K562 (cell line): ENCODE results near the gene FIBP. TPM values are rescaled to one million over a fixed set of nuclear protein-coding genes. Genes with fewer than 3 reads are reported as not detected.
A peak's percentile ranks its signal among the peaks of the same experiment; 100 is the strongest.

Source experiments
- CHCHD3 ChIP-seq: fragments of 250-450 bp; sonication (Bioruptor Pico); IDR thresholded peaks from 2 replicates; pipeline ENCODE4 v2.1.2; 2022; ENCODE audit warnings: mild to moderate bottlenecking
- CSDE1 ChIP-seq, 2 experiments: fragments of 450-650 bp; IDR thresholded peaks; 2 replicates each; pipeline ENCODE4 v1.6.1; 2016; ENCODE audit warnings: mild to moderate bottlenecking in 1 of 2
- DIDO1 ChIP-seq: fragments of 450-650 bp; IDR thresholded peaks from 2 replicates; pipeline ENCODE4 v1.6.1; 2016; ENCODE audit warnings: low read depth, missing biosample characterization, missing genetic modification characterization
- ESRRB ChIP-seq: fragments of 250-450 bp; sonication (Bioruptor Pico); IDR thresholded peaks from 2 replicates; pipeline ENCODE4 v1.5.0; 2020; ENCODE audit warnings: mild to moderate bottlenecking, moderate library complexity, borderline replicate concordance
- MBD1 ChIP-seq: fragments of 250-450 bp; sonication (Bioruptor Pico); IDR thresholded peaks from 2 replicates; pipeline ENCODE4 v1.8.0; 2022; ENCODE audit warnings: inconsistent platforms
- MED1 ChIP-seq: sonication (generic); formaldehyde crosslinking; IDR thresholded peaks from 2 replicates; pipeline ENCODE4 v1.8.1; 2023; ENCODE audit warnings: missing genetic modification reagents, borderline replicate concordance
- MYC ChIP-seq, 2 experiments: fragments of 250-450 bp in 1 of 2; sonication (Bioruptor Pico) in 1 of 2; IDR thresholded peaks; 2 replicates each; pipeline versions ENCODE4 v1.5.1 to v1.6.1; 2012 to 2021; ENCODE audit warnings: low read depth in 2 of 2, borderline replicate concordance in 1 of 2, improper control_type of control experiment in 1 of 2, low read length in 1 of 2, mild to moderate bottlenecking in 1 of 2, moderate library complexity in 1 of 2
- NFRKB ChIP-seq: fragments of 450-650 bp; IDR thresholded peaks from 2 replicates; pipeline ENCODE4 v1.6.1; 2016; ENCODE audit warnings: low read depth
- NR2C2 ChIP-seq, 2 experiments: fragments of 200-800 bp in 1 of 2; sonication (Bioruptor generic) in 1 of 2; sonication (generic) in 1 of 2; formaldehyde crosslinking in 1 of 2; IDR thresholded peaks; 2 replicates each; pipeline versions ENCODE4 v1.6.1 to v1.8.0; 2016 to 2022; ENCODE audit warnings: mild to moderate bottlenecking in 1 of 2, missing compliant biosample characterization in 1 of 2, missing genetic modification characterization in 1 of 2, missing genetic modification reagents in 1 of 2
- PHF20 ChIP-seq: fragments of 450-650 bp; IDR thresholded peaks from 2 replicates; pipeline ENCODE4 v1.6.1; 2018; ENCODE audit not compliant: partially characterized antibody
- PHF21A ChIP-seq: fragments of 450-650 bp; IDR thresholded peaks from 2 replicates; pipeline ENCODE4 v1.6.1; 2017; ENCODE audit warnings: low read depth, borderline replicate concordance
- SMARCA4 ChIP-seq: fragments of 450-650 bp; IDR thresholded peaks from 2 replicates; pipeline ENCODE4 v1.6.1; 2016
- TAF15 ChIP-seq: fragments of 200-400 bp; formaldehyde crosslinking; IDR thresholded peaks from 2 replicates; pipeline ENCODE4 v1.6.1; 2017; ENCODE audit warnings: mild to moderate bottlenecking, low read depth, low read length, moderate library complexity
- ZBTB8A ChIP-seq: fragments of 450-650 bp; IDR thresholded peaks from 2 replicates; pipeline ENCODE4 v1.6.1; 2018; ENCODE audit warnings: mild to moderate bottlenecking, moderate library complexity; ENCODE audit not compliant: partially characterized antibody
- ZNF143 ChIP-seq: sonication (generic); formaldehyde crosslinking; IDR thresholded peaks from 2 replicates; pipeline ENCODE4 v1.9.0; 2022; ENCODE audit warnings: mild to moderate bottlenecking, missing genetic modification reagents
- ZNF224 ChIP-seq: sonication (generic); formaldehyde crosslinking; IDR thresholded peaks from 2 replicates; pipeline ENCODE4 v1.8.0; 2022; ENCODE audit warnings: mild to moderate bottlenecking, missing genetic modification reagents
- ZNF518B ChIP-seq: fragments of 250-450 bp; sonication (Bioruptor Pico); IDR thresholded peaks from 2 replicates; pipeline ENCODE4 v1.5.0; 2021; ENCODE audit warnings: mild to moderate bottlenecking, moderate library complexity
- ZNF584 ChIP-seq: fragments of 200-800 bp; sonication (Bioruptor generic); IDR thresholded peaks from 2 replicates; pipeline ENCODE4 v1.6.1; 2016; ENCODE audit warnings: low read depth, mild to moderate bottlenecking, missing genetic modification characterization, missing compliant biosample characterization
- ZNF639 ChIP-seq, 2 experiments: fragments of 200-800 bp in 1 of 2; sonication (Bioruptor generic) in 1 of 2; sonication (generic) in 1 of 2; formaldehyde crosslinking in 1 of 2; IDR thresholded peaks in 1 of 2; conservative IDR thresholded peaks in 1 of 2; 2 replicates each; pipeline versions ENCODE4 v1.5.0 to v1.6.1; 2016 to 2020; ENCODE audit warnings: missing compliant biosample characterization in 1 of 2, missing genetic modification characterization in 1 of 2, missing genetic modification reagents in 1 of 2
- ZNF766 ChIP-seq: fragments of 200-800 bp; sonication (Bioruptor generic); conservative IDR thresholded peaks from 2 replicates; pipeline ENCODE4 v1.6.1; 2016; ENCODE audit warnings: missing genetic modification characterization, missing compliant biosample characterization
- polyA plus RNA-seq, 8 experiments: library from polyadenylated mRNA; depleted of rRNA in 4 of 8; stranded (reverse) in 5 of 8; unstranded in 3 of 8; fragments of >200 nt; fragmentation: Nextera tagmentation in 2 of 8; fragmentation: Illumina TruSeq in 1 of 8; extraction: Ambion mirVana in 2 of 8; extraction: Trizol in 1 of 8; gene quantifications; 2 replicates each; pipeline versions ENCODE4 v1.2.1 to v1.2.3, GENCODE V29; 2011 to 2014; ENCODE audit warnings: inconsistent platforms in 1 of 8, missing spikeins in 1 of 8
- total RNA-seq, 7 experiments: library from RNA; depleted of rRNA in 6 of 7; stranded (reverse); fragments of >200 nt in 6 of 7; fragmentation: Illumina TruSeq in 2 of 7; extraction: Trizol in 2 of 7; gene quantifications; 2 replicates each; pipeline versions ENCODE4 v1.2.1 to v1.2.3, GENCODE V29; 2011 to 2021; ENCODE audit warnings: low replicate concordance in 1 of 7
- TF ChIP-seq, protein P1 (sequence below): sonication (generic); formaldehyde crosslinking; IDR thresholded peaks from 2 replicates; pipeline ENCODE4 v1.8.0; 2023; ENCODE audit warnings: mild to moderate bottlenecking, missing genetic modification reagents

FIBP gene
- total and polyA plus RNA-seq, 9 of the 15 experiments (the other 6 are each of a cell fraction or from before 2014, with no cell fraction given) = 41.2 to 79.2 (median 48.6) TPM

- TF ChIP-seq NR2C2 (CRISPR knock-in tag; IDR thresholded peaks at IDR 0.05) (no peak), NR2C2 (tag; IDR thresholded peaks at IDR 0.05) (peak; percentile 72), NFRKB (no peak), PHF21A (no peak), CSDE1 (IDR thresholded peaks at IDR 0.05) (no peak), ZNF224 (CRISPR knock-in tag) (no peak), ZNF584 (CRISPR knock-in tag) (no peak), ZNF639 (CRISPR knock-in tag; conservative IDR thresholded peaks at IDR 0.05 in 1 of 2, IDR thresholded peaks at IDR 0.05 in 1 of 2) (no peak), ZBTB8A (no peak), CHCHD3 (no peak), MED1 (CRISPR knock-in tag) (no peak), PHF20 (no peak), DIDO1 (tag) (no peak), MBD1 (no peak), TAF15 (no peak), ZNF766 (CRISPR knock-in tag) (no peak), ZNF143 (CRISPR knock-in tag) (no peak), ESRRB (CRISPR knock-in tag) (no peak), MYC (IDR thresholded peaks at IDR 0.05; ENCODE audit: low read depth, low read length) (0 out of 2 replicates have a peak, but pooled peaks have one; percentile 22), MYC (CRISPR knock-in tag; IDR thresholded peaks at IDR 0.05; ENCODE audit: borderline replicate concordance, low read depth) (no peak), SMARCA4 (peak; percentile 30; the same call in 1 of the 2 replicates), ZNF518B (CRISPR knock-in tag) (no peak)
- TF ChIP-seq, protein P1, sequence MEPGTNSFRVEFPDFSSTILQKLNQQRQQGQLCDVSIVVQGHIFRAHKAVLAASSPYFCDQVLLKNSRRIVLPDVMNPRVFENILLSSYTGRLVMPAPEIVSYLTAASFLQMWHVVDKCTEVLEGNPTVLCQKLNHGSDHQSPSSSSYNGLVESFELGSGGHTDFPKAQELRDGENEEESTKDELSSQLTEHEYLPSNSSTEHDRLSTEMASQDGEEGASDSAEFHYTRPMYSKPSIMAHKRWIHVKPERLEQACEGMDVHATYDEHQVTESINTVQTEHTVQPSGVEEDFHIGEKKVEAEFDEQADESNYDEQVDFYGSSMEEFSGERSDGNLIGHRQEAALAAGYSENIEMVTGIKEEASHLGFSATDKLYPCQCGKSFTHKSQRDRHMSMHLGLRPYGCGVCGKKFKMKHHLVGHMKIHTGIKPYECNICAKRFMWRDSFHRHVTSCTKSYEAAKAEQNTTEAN (CRISPR knock-in tag) = no peak
These were observed 14.8 kb upstream of the FIBP start (continued) for GRCh38 chr11:65903068-65903481.
